ENCODE results near the gene POLD4. TPM values are rescaled to one million over a fixed set of nuclear protein-coding genes. Genes with fewer than 3 reads are reported as not detected.

Gene POLD4
- total and polyA plus RNA-seq, 2 of the 13 experiments (the other 11 are each of a cell fraction or from before 2014, with no cell fraction given): 10.5 to 27.4 TPM

GRCh38 chr11:67368621-67369020 lies 15.3 kb upstream of the POLD4 start:
- ChIA-PET POLR2A (interaction anchor here (18.5 kb wide), 1 partner anchor 15 kb away, joined by 365 read pairs; the partner anchor contains the start of gene POLD4), CTCF (ENCODE audit: low intra/inter-chr PET ratio, low total read pairs) (interaction anchor here (0.6 kb wide), 1 partner anchor 12 kb away, joined by 3 read pairs; no protein-coding TSS in a partner anchor)
- no TSS peak for BruUV-seq (replicated peaks)
- ATAC-seq: no peak
- Histone ChIP-seq H3K79me2 (ENCODE audit: insufficient read depth, low read length) (no peaks in the 10 kb centered on the region), H4K20me1 (ENCODE audit: insufficient read depth, low read length) (no peaks in the 10 kb centered on the region), H3K9me3 (ENCODE audit: low read length) (no peaks in the 10 kb centered on the region), H3K4me2 (ENCODE audit: low read depth, low read length) (no peak overlapping the region), H3K27ac (ENCODE audit: extremely low read length, insufficient read depth, low read length) (no peak overlapping the region), H3K9ac (ENCODE audit: insufficient read depth, low read depth, low read length) (no peak overlapping the region), H3K4me1 (ENCODE audit: insufficient read depth, low read length) (peaks cover 14% of the 10 kb centered on the region), H3K4me3 (replicated peaks in 1 of 3; ENCODE audit: insufficient read depth in 1 of 3, low read depth in 2 of 3, low read length in 3 of 3) (no peak overlapping the region), H3K27me3 (ENCODE audit: control insufficient read depth in 1 of 2, insufficient read depth in 2 of 2, low read length in 2 of 2) (0 out of 5 replicates have a peak, but pooled peaks cover 0 to 3% of the 10 kb centered on the region in 2 experiments), H3K36me3 (replicated peaks in 1 of 2; ENCODE audit: control insufficient read depth in 1 of 2, insufficient read depth in 2 of 2, low read length in 2 of 2) (no peaks in the 10 kb centered on the region), H2AFZ (ENCODE audit: low read length) (no peak overlapping the region)
- no peak for FAIRE-seq
- TF ChIP-seq AKNA (CRISPR knock-in tag; IDR thresholded peaks at IDR 0.05; ENCODE audit: borderline replicate concordance) (no peak), PHF21A (CRISPR knock-in tag; IDR thresholded peaks at IDR 0.05) (no peak), MTERF4 (CRISPR knock-in tag; IDR thresholded peaks at IDR 0.05) (no peak), SP4 (CRISPR knock-in tag; IDR thresholded peaks at IDR 0.05) (no peak), ZNF101 (CRISPR knock-in tag; IDR thresholded peaks at IDR 0.05; ENCODE audit: borderline replicate concordance, low read depth) (no peak), ETV5 (CRISPR knock-in tag; IDR thresholded peaks at IDR 0.05; ENCODE audit: borderline replicate concordance) (no peak), HDAC6 (IDR thresholded peaks at IDR 0.05; ENCODE audit: low read depth, low read length) (no peak), ZNF775 (CRISPR knock-in tag; IDR thresholded peaks at IDR 0.05; ENCODE audit: borderline replicate concordance) (no peak), ZNF253 (CRISPR knock-in tag; IDR thresholded peaks at IDR 0.05; ENCODE audit: borderline replicate concordance) (no peak), NR0B2 (CRISPR knock-in tag; IDR thresholded peaks at IDR 0.05) (no peak)
- no peak for DNase-seq (ENCODE audit: low spot score)
- 88% methylated on average over 3 of the region's 3 CpGs for WGBS (ENCODE audit: low lambda C conversion rate)
- intact Hi-C loops (cut with micrococcal nuclease; ENCODE audit: unreplicated experiment): no loop called here
- in situ Hi-C loops (cut with HindIII; ENCODE audit: extremely low pct_ligation_motif_present, low pct_unique_long_range_greater_than_20kb): no loop called here
